ENCODE data around the gene ZSCAN21. TPM values are rescaled to one million over a fixed set of nuclear protein-coding genes. Genes with fewer than 3 reads are reported as not detected.
A peak's percentile ranks its signal among the peaks of the same experiment; 100 is the strongest.
"Not testable (repeated sequence)": the region's sequence is repeated elsewhere in the genome, so short reads cannot be mapped to it uniquely, and the experiment has no call there.

The ZSCAN21 gene
- 6.0 TPM for total RNA-seq
- 1 to 10 TPM; 5.1 to 9.8 (median 8.6) TPM for polyA plus RNA-seq

DNA sequence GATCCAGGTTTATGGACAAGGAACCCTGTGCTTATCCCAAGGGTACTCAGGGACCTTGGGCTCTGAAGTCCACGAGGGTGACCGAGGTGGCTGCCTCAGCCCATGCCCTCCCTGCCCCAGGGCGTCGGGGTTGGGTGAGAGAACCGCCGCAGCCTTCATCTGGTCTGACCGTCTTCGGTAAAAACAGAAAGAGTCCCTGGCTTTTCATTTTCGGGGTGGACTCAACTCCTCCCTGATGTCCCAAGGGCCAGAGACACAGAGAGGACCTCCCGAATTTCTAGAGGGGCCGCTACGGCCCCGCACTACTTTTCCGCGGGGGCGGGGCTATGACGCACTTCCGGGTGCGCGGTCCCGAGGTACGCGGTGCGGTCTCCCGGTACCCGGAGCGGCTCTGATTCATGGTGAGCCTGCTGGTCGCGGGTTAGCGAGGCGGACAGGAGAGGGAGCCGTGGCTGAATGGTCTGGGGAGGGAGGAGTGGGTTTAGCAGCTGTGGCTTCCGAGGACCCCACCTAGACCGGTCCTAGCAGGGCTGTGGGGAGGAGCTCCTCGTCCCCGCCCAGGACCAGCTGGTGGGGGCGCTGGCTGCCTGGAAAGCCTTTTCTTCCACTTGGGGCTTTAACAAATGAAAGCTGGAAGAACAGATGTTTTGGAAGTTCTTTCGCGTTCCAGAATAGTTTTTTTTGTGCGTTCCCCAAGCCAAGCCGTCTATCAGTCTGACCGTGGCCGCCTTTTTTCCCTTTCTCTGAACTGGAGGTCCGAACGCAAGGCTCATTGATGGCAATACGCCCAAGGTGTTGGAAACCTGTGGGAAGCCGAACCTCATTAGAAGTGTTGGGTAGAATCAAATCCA lies at the start of gene ZSCAN21:
ZSCAN21 (plus strand) TSS at position 334 of the 851 bp plus-strand sequence. CDS start 7,233 bp downstream, outside the sequence.
- Histone ChIP-seq H3K27ac (ENCODE audit: insufficient read depth, low read length, poor library complexity, severe bottlenecking) (peak within 1 kb of the TSS; percentile 87), H3K4me1 (ENCODE audit: control insufficient read depth, insufficient read depth, low read length, poor library complexity, severe bottlenecking) (peaks cover 10% of the 10 kb centered on the region), H3K36me3 (ENCODE audit: control insufficient read depth, insufficient read depth, low read length) (no peaks in the 10 kb centered on the region), H3K4me3 (ENCODE audit: low read depth, low read length) (peak within 1 kb of the TSS; percentile 91), H3K27me3 (ENCODE audit: control insufficient read depth, insufficient read depth, low read length) (no peaks in the 10 kb centered on the region), H3K9me3 (ENCODE audit: control insufficient read depth in 2 of 2, low read length in 2 of 2) (no peaks in the 10 kb centered on the region)
- peak; percentile 88 to 90 for ATAC-seq (ENCODE audit: low read depth in 2 of 2)
- DNase-seq, result peak; percentile 76 to 81 (median 80)
- H3K27me3 Mint-ChIP-seq, result peaks cover 14% of the 10 kb centered on the region
- H3K36me3 Mint-ChIP-seq, result no peaks in the 10 kb centered on the region
- peaks cover 0 to 31% (median 18%) of the 10 kb centered on the region in 4 donors for H3K4me1 Mint-ChIP-seq
- peak within 1 kb of the TSS; percentile 75 to 97 (median 97) for H3K27ac Mint-ChIP-seq
- peak within 1 kb of the TSS; percentile 93 to 98 (median 94) for H3K4me3 Mint-ChIP-seq
- H3K9me3 Mint-ChIP-seq, result peaks cover 0 to 2% (median 0%) of the 10 kb centered on the region in 7 donors

DNA sequence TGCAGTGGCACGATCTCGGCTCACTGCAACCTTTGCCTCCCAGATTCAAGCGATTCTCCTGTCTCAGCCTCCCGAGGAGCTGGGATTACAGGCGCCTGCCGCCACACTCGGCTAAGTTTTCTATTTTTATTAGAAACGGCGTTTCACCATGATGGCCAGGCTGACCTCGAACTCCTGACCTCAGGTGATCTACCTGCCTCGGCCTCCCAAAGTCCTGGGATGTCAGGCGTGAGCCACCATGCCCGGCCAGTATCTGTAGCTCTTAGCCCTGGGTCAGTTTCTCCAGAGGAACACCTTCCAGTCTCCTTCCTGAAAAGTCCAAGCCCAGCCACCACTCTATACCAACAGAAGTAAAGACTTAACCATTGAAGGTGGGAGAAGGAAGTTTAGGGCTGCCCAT lies 49.3 kb upstream of the ZSCAN21 start:
- ATAC-seq (ENCODE audit: low read depth in 2 of 2) (no peak), DNase-seq (no peak)
- peak overlapping the region in 1 of 3 donors; percentile 55 for H3K27ac Mint-ChIP-seq
- Histone ChIP-seq H3K27ac (ENCODE audit: insufficient read depth, low read length, poor library complexity, severe bottlenecking) (no peak overlapping the region), H3K27me3 (ENCODE audit: control insufficient read depth, insufficient read depth, low read length) (no peaks in the 10 kb centered on the region), H3K9me3 (ENCODE audit: control insufficient read depth in 2 of 2, low read length in 2 of 2) (no peaks in the 10 kb centered on the region), H3K36me3 (ENCODE audit: control insufficient read depth, insufficient read depth, low read length) (no peaks in the 10 kb centered on the region), H3K4me3 (ENCODE audit: low read depth, low read length) (no peak overlapping the region), H3K4me1 (ENCODE audit: control insufficient read depth, insufficient read depth, low read length, poor library complexity, severe bottlenecking) (peaks cover 7% of the 10 kb centered on the region)
- no peaks in the 10 kb centered on the region for H3K9me3 Mint-ChIP-seq
- peaks cover 2 to 13% (median 6%) of the 10 kb centered on the region in 4 donors for H3K4me1 Mint-ChIP-seq
- H3K4me3 Mint-ChIP-seq, result peak overlapping the region in 1 of 4 donors; percentile 10
- H3K36me3 Mint-ChIP-seq, result peaks cover 3% of the 10 kb centered on the region
- H3K27me3 Mint-ChIP-seq, result peaks cover 13% of the 10 kb centered on the region

DNA sequence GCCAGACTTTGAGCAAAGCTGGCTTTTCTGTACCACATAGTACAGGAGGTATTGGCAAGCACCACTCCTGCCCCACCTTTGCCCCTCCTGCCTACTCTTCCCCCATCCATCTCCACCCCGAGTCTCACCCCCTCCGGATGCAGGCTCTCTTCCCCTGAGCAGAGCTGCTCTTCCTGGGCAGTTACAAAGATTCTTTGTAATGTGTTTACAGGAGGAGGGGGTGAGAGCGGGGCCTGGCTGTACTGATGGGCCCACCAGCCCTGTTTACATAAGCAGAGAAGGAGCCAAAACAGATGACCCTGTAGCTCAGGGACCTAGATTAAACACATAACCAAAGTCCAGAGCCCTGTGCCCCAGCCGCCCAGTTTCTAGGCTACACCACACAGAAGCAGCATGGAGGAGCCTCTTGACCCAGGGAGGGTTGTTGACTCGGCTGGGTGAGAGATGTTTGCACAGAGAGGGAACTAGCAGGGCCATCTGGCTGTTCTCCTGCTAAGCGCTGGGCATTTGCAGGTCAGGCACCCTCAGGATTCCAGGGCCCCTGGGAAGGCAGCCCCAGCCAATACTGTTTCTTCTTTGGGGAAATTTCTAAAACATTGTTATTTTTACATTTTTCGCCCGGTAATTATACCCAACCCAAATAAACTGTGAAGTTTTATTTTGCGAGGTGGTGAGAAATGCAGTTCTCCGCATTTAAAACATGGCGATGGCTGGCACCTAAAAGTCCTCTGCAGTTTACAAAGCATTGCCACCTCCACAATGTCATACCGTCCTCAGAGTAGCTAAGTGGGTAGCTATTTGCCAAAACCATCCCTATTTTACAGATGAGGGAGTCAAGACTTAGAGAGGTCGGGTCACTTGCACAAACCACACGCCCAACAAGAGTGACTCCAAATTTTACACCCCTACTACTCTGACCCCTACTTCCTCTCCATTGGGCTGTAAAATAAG lies 45.6 kb upstream of the ZSCAN21 start:
- H3K9me3 Mint-ChIP-seq, result no peaks in the 10 kb centered on the region
- Histone ChIP-seq H3K36me3 (ENCODE audit: control insufficient read depth, insufficient read depth, low read length) (no peaks in the 10 kb centered on the region), H3K4me3 (ENCODE audit: low read depth, low read length) (no peak overlapping the region), H3K27ac (ENCODE audit: insufficient read depth, low read length, poor library complexity, severe bottlenecking) (no peak overlapping the region), H3K27me3 (ENCODE audit: control insufficient read depth, insufficient read depth, low read length) (no peaks in the 10 kb centered on the region), H3K4me1 (ENCODE audit: control insufficient read depth, insufficient read depth, low read length, poor library complexity, severe bottlenecking) (no peaks in the 10 kb centered on the region), H3K9me3 (ENCODE audit: control insufficient read depth in 2 of 2, low read length in 2 of 2) (no peaks in the 10 kb centered on the region)
- no peak for ATAC-seq (ENCODE audit: low read depth in 2 of 2)
- H3K27ac Mint-ChIP-seq, result no peak overlapping the region
- H3K4me1 Mint-ChIP-seq, result no peaks in the 10 kb centered on the region
- H3K36me3 Mint-ChIP-seq, result no peaks in the 10 kb centered on the region
- H3K27me3 Mint-ChIP-seq, result peaks cover 13% of the 10 kb centered on the region
- no peak overlapping the region for H3K4me3 Mint-ChIP-seq
- DNase-seq, result no peak

DNA sequence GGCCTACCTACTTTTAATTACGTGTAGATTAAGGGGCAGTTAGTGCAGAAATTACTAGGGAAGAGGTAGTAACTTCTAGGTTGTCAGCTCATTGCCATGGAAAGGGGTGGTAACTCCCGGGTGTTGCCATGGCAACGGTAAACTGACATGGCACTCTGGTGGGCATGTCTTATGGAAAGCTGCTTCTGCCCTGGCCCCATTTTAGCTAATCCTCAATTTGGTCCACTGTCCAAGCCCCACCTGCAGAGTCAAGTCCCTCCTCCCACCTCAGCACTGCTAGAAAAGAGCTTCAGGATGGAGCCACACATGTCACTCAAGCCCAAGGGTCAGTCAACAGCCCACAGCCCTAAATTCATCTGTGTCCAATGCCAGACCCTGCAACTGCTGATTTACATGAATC lies 41.7 kb upstream of the ZSCAN21 start:
- peaks cover 9% of the 10 kb centered on the region for H3K27me3 Mint-ChIP-seq
- Histone ChIP-seq H3K4me1 (ENCODE audit: control insufficient read depth, insufficient read depth, low read length, poor library complexity, severe bottlenecking) (no peaks in the 10 kb centered on the region), H3K27me3 (ENCODE audit: control insufficient read depth, insufficient read depth, low read length) (no peaks in the 10 kb centered on the region), H3K9me3 (ENCODE audit: control insufficient read depth in 2 of 2, low read length in 2 of 2) (no peaks in the 10 kb centered on the region), H3K27ac (ENCODE audit: insufficient read depth, low read length, poor library complexity, severe bottlenecking) (no peak overlapping the region), H3K36me3 (ENCODE audit: control insufficient read depth, insufficient read depth, low read length) (no peaks in the 10 kb centered on the region), H3K4me3 (ENCODE audit: low read depth, low read length) (no peak overlapping the region)
- no peaks in the 10 kb centered on the region for H3K9me3 Mint-ChIP-seq
- H3K4me1 Mint-ChIP-seq, result no peaks in the 10 kb centered on the region
- DNase-seq, result no peak
- H3K36me3 Mint-ChIP-seq, result no peaks in the 10 kb centered on the region
- ATAC-seq (ENCODE audit: low read depth in 2 of 2), result no peak
- peak overlapping the region in 1 of 3 donors; percentile 44 for H3K27ac Mint-ChIP-seq
- H3K4me3 Mint-ChIP-seq, result no peak overlapping the region

DNA sequence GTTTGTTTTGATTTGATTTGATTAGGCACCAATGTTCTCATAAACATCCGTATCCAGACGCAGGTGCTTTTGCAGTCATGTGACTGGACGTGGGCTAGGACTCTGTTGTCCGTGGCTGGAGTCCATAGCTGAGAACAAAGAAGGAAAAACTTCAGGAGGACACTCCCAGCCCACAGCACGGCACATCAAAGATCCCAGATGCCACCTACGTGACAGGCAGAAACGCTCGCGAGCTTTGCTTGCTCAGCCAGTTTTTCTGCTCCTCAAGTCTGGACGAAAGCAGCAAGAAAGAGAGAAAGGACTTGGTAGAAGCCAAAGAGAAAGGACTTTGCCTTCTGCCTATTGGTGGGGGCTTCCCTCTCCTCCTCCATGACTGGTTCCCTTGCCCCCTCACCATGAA lies 41.0 kb upstream of the ZSCAN21 start:
- Mint-ChIP-seq H3K4me3 (no peak overlapping the region), H3K27ac (no peak overlapping the region), H3K9me3 (no peaks in the 10 kb centered on the region), H3K27me3 (peaks cover 9% of the 10 kb centered on the region), H3K36me3 (no peaks in the 10 kb centered on the region), H3K4me1 (peaks cover 0 to 4% (median 0%) of the 10 kb centered on the region in 4 donors)
- no peaks in the 10 kb centered on the region for H3K27me3 ChIP-seq (ENCODE audit: control insufficient read depth, insufficient read depth, low read length)
- no peaks in the 10 kb centered on the region for H3K4me1 ChIP-seq (ENCODE audit: control insufficient read depth, insufficient read depth, low read length, poor library complexity, severe bottlenecking)
- no peak overlapping the region for H3K27ac ChIP-seq (ENCODE audit: insufficient read depth, low read length, poor library complexity, severe bottlenecking)
- no peaks in the 10 kb centered on the region for H3K9me3 ChIP-seq (ENCODE audit: control insufficient read depth in 2 of 2, low read length in 2 of 2)
- no peak for ATAC-seq (ENCODE audit: low read depth in 2 of 2)
- no peak overlapping the region for H3K4me3 ChIP-seq (ENCODE audit: low read depth, low read length)
- DNase-seq, result no peak
- H3K36me3 ChIP-seq (ENCODE audit: control insufficient read depth, insufficient read depth, low read length), result no peaks in the 10 kb centered on the region

DNA sequence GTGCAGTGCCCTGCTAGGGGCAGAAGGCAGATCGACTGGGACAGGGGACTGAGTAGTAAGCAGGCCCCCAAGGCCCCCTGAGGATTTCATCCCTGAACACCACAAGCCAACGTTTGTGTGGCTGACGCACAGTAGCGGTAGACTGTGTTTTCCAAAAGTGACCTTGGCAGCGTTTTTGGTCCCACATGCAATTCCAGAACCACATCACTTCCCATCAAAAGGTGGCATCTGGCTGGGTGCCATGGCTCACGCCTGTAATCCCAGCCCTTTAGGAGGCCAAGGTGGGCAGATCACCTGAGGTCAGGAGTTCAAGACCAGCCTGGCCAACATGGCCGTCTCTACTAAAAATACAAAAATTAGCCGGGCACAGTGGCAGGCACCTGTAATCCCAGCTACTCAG lies 39.6 kb upstream of the ZSCAN21 start:
- H3K4me1 ChIP-seq (ENCODE audit: control insufficient read depth, insufficient read depth, low read length, poor library complexity, severe bottlenecking); H3K27me3 Mint-ChIP-seq; H3K9me3 ChIP-seq (ENCODE audit: control insufficient read depth in 2 of 2, low read length in 2 of 2); H3K9me3 Mint-ChIP-seq; H3K27ac Mint-ChIP-seq; DNase-seq; H3K36me3 Mint-ChIP-seq; H3K4me1 Mint-ChIP-seq; H3K36me3 ChIP-seq (ENCODE audit: control insufficient read depth, insufficient read depth, low read length); H3K4me3 ChIP-seq (ENCODE audit: low read depth, low read length); H3K4me3 Mint-ChIP-seq; ATAC-seq (ENCODE audit: low read depth in 2 of 2); H3K27me3 ChIP-seq (ENCODE audit: control insufficient read depth, insufficient read depth, low read length); H3K27ac ChIP-seq (ENCODE audit: insufficient read depth, low read length, poor library complexity, severe bottlenecking): not testable (repeated sequence)

DNA sequence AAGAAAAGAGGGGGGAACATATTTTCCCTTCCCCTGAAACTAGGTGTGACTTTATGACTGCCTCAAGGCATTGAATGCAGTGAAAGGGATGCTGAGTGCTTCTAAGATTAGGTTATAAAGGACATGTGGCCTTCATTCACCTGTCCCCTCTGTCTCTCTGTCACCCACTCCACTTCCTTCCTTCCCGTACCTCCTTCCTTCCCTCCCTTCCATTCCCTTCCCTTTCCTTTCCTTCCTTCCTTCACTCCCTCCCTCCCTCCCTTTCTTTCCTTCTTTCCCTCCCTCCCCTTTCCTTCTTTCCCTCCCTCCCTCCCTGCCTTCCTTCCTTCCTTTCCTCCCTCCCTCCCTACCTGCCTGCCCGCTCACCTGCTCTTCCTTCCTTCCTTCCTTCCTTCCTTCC lies 38.7 kb upstream of the ZSCAN21 start:
- H3K4me3 ChIP-seq (ENCODE audit: low read depth, low read length), result no peak overlapping the region
- H3K36me3 Mint-ChIP-seq, result no peaks in the 10 kb centered on the region
- H3K9me3 Mint-ChIP-seq, result no peaks in the 10 kb centered on the region
- H3K36me3 ChIP-seq (ENCODE audit: control insufficient read depth, insufficient read depth, low read length), result no peaks in the 10 kb centered on the region
- peaks cover 9% of the 10 kb centered on the region for H3K27me3 Mint-ChIP-seq
- no peak for DNase-seq
- no peaks in the 10 kb centered on the region for H3K27me3 ChIP-seq (ENCODE audit: control insufficient read depth, insufficient read depth, low read length)
- H3K27ac Mint-ChIP-seq, result no peak overlapping the region
- H3K4me3 Mint-ChIP-seq, result no peak overlapping the region
- ATAC-seq (ENCODE audit: low read depth in 2 of 2), result no peak
- no peak overlapping the region for H3K27ac ChIP-seq (ENCODE audit: insufficient read depth, low read length, poor library complexity, severe bottlenecking)
- peaks cover 5% of the 10 kb centered on the region for H3K4me1 ChIP-seq (ENCODE audit: control insufficient read depth, insufficient read depth, low read length, poor library complexity, severe bottlenecking)
- H3K9me3 ChIP-seq (ENCODE audit: control insufficient read depth in 2 of 2, low read length in 2 of 2), result no peaks in the 10 kb centered on the region
- H3K4me1 Mint-ChIP-seq, result peaks cover 0 to 12% (median 5%) of the 10 kb centered on the region in 4 donors

All from CD4-positive, CD25-positive, alpha-beta regulatory T cell (primary cell).